Measurements from ENCODE around the gene B9D2. TPM values are rescaled to one million over a fixed set of nuclear protein-coding genes. Genes with fewer than 3 reads are reported as not detected.

Gene B9D2
- total and polyA plus RNA-seq, 2 of the 4 experiments (the other 2 are of a cell fraction), result 6.1 to 9.7 TPM

DNA sequence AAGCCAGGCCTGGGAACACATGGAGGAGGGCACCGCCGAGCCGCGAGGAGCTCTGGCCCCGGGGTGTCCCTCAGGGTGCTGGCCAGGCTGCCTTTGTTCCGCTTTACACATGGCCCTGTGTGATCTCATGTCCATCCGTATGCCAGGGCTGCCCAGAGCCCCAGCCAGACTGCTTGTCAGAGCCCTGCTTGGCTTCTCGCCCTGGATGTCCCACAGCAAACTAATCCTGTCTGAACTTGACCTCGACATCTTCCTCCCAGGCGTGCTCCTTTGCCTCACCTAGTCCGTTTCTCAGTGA is 48.0 kb upstream of the B9D2 start:
- H3K4me2 ChIP-seq (ENCODE audit: low read depth, low read length), result no peak overlapping the region
- H2AK5ac ChIP-seq (ENCODE audit: low read depth, low read length), result no peak overlapping the region
- POLR2A ChIA-PET (ENCODE audit: unreplicated experiment), result no interaction called here
- whole genome bisulfite sequencing, 2 experiments (ENCODE audit: extremely low coverage in 2 of 2, insufficient read length in 1 of 2), result 100% methylated on average over 3 of the region's 11 CpGs; no CpG with 5 or more reads in 1 of the 2 experiments
- no peak overlapping the region for H2BK20ac ChIP-seq (ENCODE audit: low read depth, low read length)
- H4K5ac ChIP-seq (ENCODE audit: low read depth, low read length), result no peak overlapping the region
- no peak overlapping the region for H3K4me3 ChIP-seq (ENCODE audit: insufficient read depth, low read depth, low read length)
- intact Hi-C loops (cut with micrococcal nuclease), result no loop called here
- H3K27me3 ChIP-seq (ENCODE audit: control insufficient read depth, insufficient read depth, low read length), result no peaks in the 10 kb centered on the region
- CTCF ChIA-PET, result no interaction called here
- H4K20me1 ChIP-seq (ENCODE audit: insufficient read depth, low read length), result no peaks in the 10 kb centered on the region
- in situ Hi-C loops (cut with MboI; ENCODE audit: low sequenced_read_pairs), result no loop called here
- peaks cover 4% of the 10 kb centered on the region for H3K4me1 ChIP-seq (ENCODE audit: control insufficient read depth, insufficient read depth, low read length)
- H3K56ac ChIP-seq (ENCODE audit: extremely low read depth, insufficient read depth, low read length), result no peak overlapping the region
- peaks cover 41% of the 10 kb centered on the region for H3K36me3 ChIP-seq (ENCODE audit: control insufficient read depth, insufficient read depth, low read length)
- H2AFZ ChIP-seq (replicated peaks; ENCODE audit: low read length, poor library complexity), result no peak overlapping the region
- BruUV-seq (replicated peaks), result no TSS peak
- no peak overlapping the region for H4K8ac ChIP-seq (ENCODE audit: low read depth in 2 of 2, low read length in 2 of 2)
- no peak overlapping the region for H4K91ac ChIP-seq (ENCODE audit: insufficient read depth, low read depth, low read length)
- no peak overlapping the region for H3K4ac ChIP-seq (ENCODE audit: low read depth, low read length)
- H3K9me1 ChIP-seq (ENCODE audit: insufficient read depth, low read length), result no peaks in the 10 kb centered on the region; the same call in 1 of the 2 replicates
- no peak overlapping the region for H3K18ac ChIP-seq (ENCODE audit: low read depth, low read length)
- no peaks in the 10 kb centered on the region for H3K9me3 ChIP-seq (ENCODE audit: control insufficient read depth, insufficient read depth, low read length)
- no peak overlapping the region for H2AK9ac ChIP-seq (replicated peaks; ENCODE audit: low read depth, low read length, poor library complexity)
- no peak overlapping the region for H3K9ac ChIP-seq (ENCODE audit: low read depth, low read length)
- H3K27ac ChIP-seq (ENCODE audit: insufficient read depth, low read length), result no peak overlapping the region
- no peak overlapping the region for H2BK5ac ChIP-seq (ENCODE audit: low read depth, low read length, poor library complexity, severe bottlenecking)
- H2BK15ac ChIP-seq (ENCODE audit: low read depth, low read length), result no peak overlapping the region
- ATAC-seq (ENCODE audit: low read depth) (no peak), DNase-seq (no peak)
- H3K79me1 ChIP-seq (ENCODE audit: low read depth in 1 of 2, low read length in 2 of 2), result no peaks in the 10 kb centered on the region; a peak in 1 of 4 replicates
- TF ChIP-seq SMC3 (IDR thresholded peaks at IDR 0.05; ENCODE audit: low read depth, low read length) (no peak), RCOR1 (IDR thresholded peaks at IDR 0.05; ENCODE audit: insufficient replicate concordance, low read length) (no peak), MAFK (IDR thresholded peaks at IDR 0.05; ENCODE audit: low read depth, low read length) (no peak), CHD1 (IDR thresholded peaks at IDR 0.05; ENCODE audit: low read depth, low read length) (no peak), NFE2L2 (IDR thresholded peaks at IDR 0.05; ENCODE audit: low read depth, low read length) (no peak), RFX5 (IDR thresholded peaks at IDR 0.05; ENCODE audit: low read depth, low read length) (no peak), POLR2A (IDR thresholded peaks at IDR 0.05; ENCODE audit: low read depth, low read length) (no peak), FOS (IDR thresholded peaks at IDR 0.05; ENCODE audit: low read depth, low read length) (no peak), BHLHE40 (IDR thresholded peaks at IDR 0.05; ENCODE audit: low read depth, low read length) (no peak), MAZ (IDR thresholded peaks at IDR 0.05; ENCODE audit: borderline replicate concordance, low read depth, low read length) (no peak), CEBPB (IDR thresholded peaks at IDR 0.05; ENCODE audit: low read depth, low read length) (no peak), RAD21 (IDR thresholded peaks at IDR 0.05; ENCODE audit: low read length) (no peak), MXI1 (IDR thresholded peaks at IDR 0.05; ENCODE audit: borderline replicate concordance, low read depth, low read length) (no peak)
- TF ChIP-seq, protein P1, sequence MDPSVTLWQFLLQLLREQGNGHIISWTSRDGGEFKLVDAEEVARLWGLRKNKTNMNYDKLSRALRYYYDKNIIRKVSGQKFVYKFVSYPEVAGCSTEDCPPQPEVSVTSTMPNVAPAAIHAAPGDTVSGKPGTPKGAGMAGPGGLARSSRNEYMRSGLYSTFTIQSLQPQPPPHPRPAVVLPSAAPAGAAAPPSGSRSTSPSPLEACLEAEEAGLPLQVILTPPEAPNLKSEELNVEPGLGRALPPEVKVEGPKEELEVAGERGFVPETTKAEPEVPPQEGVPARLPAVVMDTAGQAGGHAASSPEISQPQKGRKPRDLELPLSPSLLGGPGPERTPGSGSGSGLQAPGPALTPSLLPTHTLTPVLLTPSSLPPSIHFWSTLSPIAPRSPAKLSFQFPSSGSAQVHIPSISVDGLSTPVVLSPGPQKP (IDR thresholded peaks at IDR 0.05; ENCODE audit: borderline replicate concordance, low read depth, low read length), result no peak
- TF ChIP-seq, protein P2, sequence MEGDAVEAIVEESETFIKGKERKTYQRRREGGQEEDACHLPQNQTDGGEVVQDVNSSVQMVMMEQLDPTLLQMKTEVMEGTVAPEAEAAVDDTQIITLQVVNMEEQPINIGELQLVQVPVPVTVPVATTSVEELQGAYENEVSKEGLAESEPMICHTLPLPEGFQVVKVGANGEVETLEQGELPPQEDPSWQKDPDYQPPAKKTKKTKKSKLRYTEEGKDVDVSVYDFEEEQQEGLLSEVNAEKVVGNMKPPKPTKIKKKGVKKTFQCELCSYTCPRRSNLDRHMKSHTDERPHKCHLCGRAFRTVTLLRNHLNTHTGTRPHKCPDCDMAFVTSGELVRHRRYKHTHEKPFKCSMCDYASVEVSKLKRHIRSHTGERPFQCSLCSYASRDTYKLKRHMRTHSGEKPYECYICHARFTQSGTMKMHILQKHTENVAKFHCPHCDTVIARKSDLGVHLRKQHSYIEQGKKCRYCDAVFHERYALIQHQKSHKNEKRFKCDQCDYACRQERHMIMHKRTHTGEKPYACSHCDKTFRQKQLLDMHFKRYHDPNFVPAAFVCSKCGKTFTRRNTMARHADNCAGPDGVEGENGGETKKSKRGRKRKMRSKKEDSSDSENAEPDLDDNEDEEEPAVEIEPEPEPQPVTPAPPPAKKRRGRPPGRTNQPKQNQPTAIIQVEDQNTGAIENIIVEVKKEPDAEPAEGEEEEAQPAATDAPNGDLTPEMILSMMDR (conservative IDR thresholded peaks at IDR 0.05; ENCODE audit: low read depth, low read length), result no peak
- TF ChIP-seq, protein P3, sequence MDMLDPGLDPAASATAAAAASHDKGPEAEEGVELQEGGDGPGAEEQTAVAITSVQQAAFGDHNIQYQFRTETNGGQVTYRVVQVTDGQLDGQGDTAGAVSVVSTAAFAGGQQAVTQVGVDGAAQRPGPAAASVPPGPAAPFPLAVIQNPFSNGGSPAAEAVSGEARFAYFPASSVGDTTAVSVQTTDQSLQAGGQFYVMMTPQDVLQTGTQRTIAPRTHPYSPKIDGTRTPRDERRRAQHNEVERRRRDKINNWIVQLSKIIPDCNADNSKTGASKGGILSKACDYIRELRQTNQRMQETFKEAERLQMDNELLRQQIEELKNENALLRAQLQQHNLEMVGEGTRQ (IDR thresholded peaks at IDR 0.05; ENCODE audit: low read depth, low read length), result no peak
- no peak overlapping the region for H3K23ac ChIP-seq (ENCODE audit: low read depth, low read length)
- H3K14ac ChIP-seq (replicated peaks; ENCODE audit: low read depth, low read length), result no peak overlapping the region
- H2BK120ac ChIP-seq (ENCODE audit: low read depth, low read length), result no peak overlapping the region
- dilution Hi-C loops (cut with HindIII; ENCODE audit: low sequenced_read_pairs, unreplicated experiment), result no loop called here

Measured in IMR-90 (cell line).